CD4-positive, alpha-beta T cell (primary cell): ENCODE data around the gene EPHX1. TPM values are rescaled to one million over a fixed set of nuclear protein-coding genes. Genes with fewer than 3 reads are reported as not detected.

Source experiments
- ATAC-seq: fragments of 200-7000 bp; cut with Tn5 transposase; one replicate; pipeline ENCODE4 v1.10.0; 2022; ENCODE audit warnings: mild to moderate bottlenecking; ENCODE audit not compliant: poor library complexity
- CTCF ChIA-PET: fragments of 350-600 bp; sonication (Branson Sonifier 250); formaldehyde crosslinking; loops from one replicate; lab custom pipeline; 2021; ENCODE audit warnings: antibody characterized with exemption, inconsistent platforms; lab: Charles Lee
- POLR2A ChIA-PET: fragments of 350-600 bp; sonication (Branson Sonifier 250); formaldehyde crosslinking; loops from one replicate; lab custom pipeline; 2021; ENCODE audit warnings: antibody characterized with exemption, inconsistent platforms; lab: Charles Lee
- DNase-seq, 14 experiments: peaks; one replicate each; pipeline ENCODE4 v3.0.0-alpha.2; 2013 to 2020; ENCODE audit warnings: mixed read lengths in 2 of 14
- H3K27ac ChIP-seq, 2 donors: one replicate each; pipeline versions ENCODE4 v1.5.1 to v1.7.0; 2013; ENCODE audit warnings: low read length in 2 of 2, low read depth in 1 of 2, mild to moderate bottlenecking in 1 of 2
- H3K27me3 ChIP-seq, 2 experiments: 1 replicate in 1 of 2; 2 replicates in 1 of 2; pipeline versions ENCODE4 v1.6.1 to v1.7.0; 2013; ENCODE audit warnings: low read length in 2 of 2, control low read depth in 1 of 2, mild to moderate bottlenecking in 1 of 2, moderate library complexity in 1 of 2; ENCODE audit not compliant: insufficient read depth in 2 of 2, control insufficient read depth in 1 of 2
- H3K36me3 ChIP-seq: one replicate; pipeline ENCODE4 v1.6.1; 2013; ENCODE audit warnings: low read length, control low read depth; ENCODE audit not compliant: insufficient read depth
- H3K4me1 ChIP-seq: one replicate; pipeline ENCODE4 v1.6.1; 2013; ENCODE audit warnings: low read length, control low read depth; ENCODE audit not compliant: insufficient read depth
- H3K4me3 ChIP-seq: one replicate; pipeline ENCODE4 v1.5.1; 2013; ENCODE audit warnings: mild to moderate bottlenecking, low read length, moderate library complexity
- H3K9me3 ChIP-seq, 2 experiments: 1 replicate in 1 of 2; 2 replicates in 1 of 2; pipeline versions ENCODE4 v1.6.1 to v1.7.0; 2013; ENCODE audit warnings: low read length in 2 of 2, mild to moderate bottlenecking in 2 of 2, control low read depth in 1 of 2, moderate library complexity in 1 of 2; ENCODE audit not compliant: control insufficient read depth in 1 of 2, insufficient read depth in 1 of 2
- H3K27ac Mint-ChIP-seq: one replicate; pipeline ENCODE4 v1.8.0; 2020; ENCODE audit warnings: mixed read lengths
- H3K27me3 Mint-ChIP-seq: one replicate; pipeline ENCODE4 v1.8.0; 2021; ENCODE audit warnings: mixed read lengths
- H3K36me3 Mint-ChIP-seq: one replicate; pipeline ENCODE4 v1.8.0; 2021; ENCODE audit warnings: low read depth, mixed read lengths
- H3K4me1 Mint-ChIP-seq: one replicate; pipeline ENCODE4 v1.8.0; 2021; ENCODE audit warnings: low read depth, mixed read lengths
- H3K4me3 Mint-ChIP-seq: one replicate; pipeline ENCODE4 v1.8.0; 2020; ENCODE audit warnings: mild to moderate bottlenecking, mixed read lengths
- H3K9me3 Mint-ChIP-seq: one replicate; pipeline ENCODE4 v1.8.0; 2020; ENCODE audit warnings: mixed read lengths
- intact Hi-C, 2 experiments: fragments of 100-400 bp; cut with DNase I in 1 of 2; cut with micrococcal nuclease in 1 of 2; formaldehyde crosslinking; loops; one replicate each; pipeline versions ENCODE4 v1.15.1 to v1.9.0; 2023 to 2025; cut with DNase I, micrococcal nuclease
- total RNA-seq, 174 experiments: library from RNA in 2 of 174; stranded (reverse) in 2 of 174; gene quantifications; one replicate each; pipeline ENCODE4 v1.2.3 and lab custom pipeline; 2021 to 2026
- TF ChIP-seq, protein P1 (sequence below): fragments of 200-600 bp; IDR thresholded peaks from one replicate; pipeline ENCODE4 v1.8.0; 2022; ENCODE audit warnings: antibody characterized with exemption, mild to moderate bottlenecking

The EPHX1 gene
- total RNA-seq, 2 experiments from 2014 or later = 0.34 to 0.47 TPM

GRCh38 chr1:225866061-225866837 is 56.3 kb downstream of the EPHX1 start:
- peaks cover 94% of the 10 kb centered on the region for H3K36me3 ChIP-seq

DNA sequence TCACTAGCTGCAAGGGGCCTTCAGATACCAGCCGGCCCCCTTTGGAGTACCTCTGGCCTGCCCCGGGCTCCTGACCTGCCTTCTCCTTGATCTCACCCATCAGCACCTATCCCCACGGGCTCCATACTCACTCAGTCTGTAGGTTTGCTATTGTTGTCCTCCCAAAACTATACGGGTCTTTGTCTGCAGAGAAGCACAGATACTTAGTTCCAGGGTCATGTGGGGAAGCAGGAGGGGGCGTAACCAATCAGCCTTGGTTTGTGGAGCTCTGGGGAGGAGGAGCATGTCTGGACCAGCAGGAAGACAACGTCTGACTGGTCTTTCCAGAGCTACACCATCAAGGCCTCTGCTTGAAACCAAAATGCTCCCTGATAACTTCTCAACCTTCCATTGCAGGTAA is 57.1 kb downstream of the EPHX1 start:
- H3K36me3 Mint-ChIP-seq = peaks cover 90% of the 10 kb centered on the region
- DNase-seq = no peak

More at GRCh38 chr1:225866061-225866837, 56.3 kb downstream of the EPHX1 start:
- intact Hi-C loops = loop anchor here (1.0 to 5.0 kb wide), 5 partner anchors 15 to 89 kb away; partner anchors contain the start of gene SRP9 (in 1 of the 2)
- ChIA-PET POLR2A (interaction anchor here (0.8 to 3.8 kb wide), 8 partner anchors 10 to 133 kb away, joined by 3 to 41 read pairs (median 7); partner anchors contain the start of genes PYCR2, SDE2, SRP9 and TMEM63A), CTCF (interaction anchor here (1.1 to 2.5 kb wide), 4 partner anchors 16 to 89 kb away, joined by 3 to 10 read pairs (median 5); partner anchors contain the start of genes SRP9 and TMEM63A)
- Histone ChIP-seq H3K27ac (peak overlapping the region; percentile 51 to 64), H3K27me3 (no peaks in the 10 kb centered on the region), H3K4me3 (peak overlapping the region; percentile 10), H3K9me3 (no peaks in the 10 kb centered on the region), H3K4me1 (peaks cover 48% of the 10 kb centered on the region)
- H3K9me3 Mint-ChIP-seq = no peaks in the 10 kb centered on the region
- peak overlapping the region; percentile 87 for H3K27ac Mint-ChIP-seq
- H3K4me3 Mint-ChIP-seq = peak overlapping the region; percentile 56
- ATAC-seq = peak; percentile 93
- peak; percentile 46 to 87 (median 71) for DNase-seq
- peaks cover 52% of the 10 kb centered on the region for H3K4me1 Mint-ChIP-seq
- H3K36me3 Mint-ChIP-seq = peaks cover 90% of the 10 kb centered on the region
- TF ChIP-seq, protein P1, sequence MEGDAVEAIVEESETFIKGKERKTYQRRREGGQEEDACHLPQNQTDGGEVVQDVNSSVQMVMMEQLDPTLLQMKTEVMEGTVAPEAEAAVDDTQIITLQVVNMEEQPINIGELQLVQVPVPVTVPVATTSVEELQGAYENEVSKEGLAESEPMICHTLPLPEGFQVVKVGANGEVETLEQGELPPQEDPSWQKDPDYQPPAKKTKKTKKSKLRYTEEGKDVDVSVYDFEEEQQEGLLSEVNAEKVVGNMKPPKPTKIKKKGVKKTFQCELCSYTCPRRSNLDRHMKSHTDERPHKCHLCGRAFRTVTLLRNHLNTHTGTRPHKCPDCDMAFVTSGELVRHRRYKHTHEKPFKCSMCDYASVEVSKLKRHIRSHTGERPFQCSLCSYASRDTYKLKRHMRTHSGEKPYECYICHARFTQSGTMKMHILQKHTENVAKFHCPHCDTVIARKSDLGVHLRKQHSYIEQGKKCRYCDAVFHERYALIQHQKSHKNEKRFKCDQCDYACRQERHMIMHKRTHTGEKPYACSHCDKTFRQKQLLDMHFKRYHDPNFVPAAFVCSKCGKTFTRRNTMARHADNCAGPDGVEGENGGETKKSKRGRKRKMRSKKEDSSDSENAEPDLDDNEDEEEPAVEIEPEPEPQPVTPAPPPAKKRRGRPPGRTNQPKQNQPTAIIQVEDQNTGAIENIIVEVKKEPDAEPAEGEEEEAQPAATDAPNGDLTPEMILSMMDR = no peak
- H3K27me3 Mint-ChIP-seq = no peaks in the 10 kb centered on the region

More for the DNA sequence above, 57.1 kb downstream of the EPHX1 start:
- POLR2A ChIA-PET = interaction anchor here (1.0 to 3.8 kb wide), 6 partner anchors 15 to 132 kb away, joined by 3 to 41 read pairs (median 11); partner anchors contain the start of genes PYCR2, SDE2, SRP9 and TMEM63A
- no peaks in the 10 kb centered on the region for H3K27me3 Mint-ChIP-seq
- Histone ChIP-seq H3K4me1 (peaks cover 54% of the 10 kb centered on the region), H3K36me3 (peaks cover 94% of the 10 kb centered on the region), H3K27ac (peak overlapping the region; percentile 51 to 64), H3K4me3 (no peak overlapping the region), H3K9me3 (no peaks in the 10 kb centered on the region), H3K27me3 (no peaks in the 10 kb centered on the region)
- no peak for ATAC-seq
- H3K27ac Mint-ChIP-seq = peak overlapping the region; percentile 87
- no peaks in the 10 kb centered on the region for H3K9me3 Mint-ChIP-seq
- intact Hi-C loops = loop anchor here (1.0 to 5.0 kb wide), 5 partner anchors 14 to 90 kb away; partner anchors contain the start of gene SRP9 (in 1 of the 2)
- TF ChIP-seq, protein P1 = no peak
- CTCF ChIA-PET = interaction anchor here (1.6 kb wide), 1 partner anchor 89 kb away, joined by 5 read pairs; the partner anchor contains the start of gene SRP9
- peak overlapping the region; percentile 27 for H3K4me3 Mint-ChIP-seq
- peaks cover 58% of the 10 kb centered on the region for H3K4me1 Mint-ChIP-seq
